Activated CD4-positive, CD25-positive, alpha-beta regulatory T cell treated with anti-CD3 and anti-CD28 coated beads, Interleukin-2, amount 50 U/mL, for 24 hours (primary cell): ENCODE results near the gene ZDHHC16.

Experiments used
- ATAC-seq, 2 donors: fragments of 150-1000 bp; cut with Tn5 transposase; one replicate each; pipeline ENCODE4 v1.10.0; 2021; ENCODE audit warnings: mild to moderate bottlenecking in 1 of 2, moderate library complexity in 1 of 2

The ZDHHC16 gene

GRCh38 chr10:97481071-97481470, 35.1 kb downstream of the ZDHHC16 start:
- no peak for ATAC-seq

GRCh38 chr10:97482381-97482780, 36.4 kb downstream of the ZDHHC16 start:
- ATAC-seq, result no peak

GRCh38 chr10:97483506-97483905, 37.5 kb downstream of the ZDHHC16 start:
- no peak for ATAC-seq

- no peak for ATAC-seq
Observed at GRCh38 chr10:97483921-97484320, 37.9 kb downstream of the ZDHHC16 start.

- no peak for ATAC-seq
Observed at GRCh38 chr10:97485647-97486281, 39.8 kb downstream of the ZDHHC16 start.

- no peak for ATAC-seq
Observed at GRCh38 chr10:97490592-97490991, 44.6 kb downstream of the ZDHHC16 start.

- no peak for ATAC-seq
Observed at GRCh38 chr10:97494151-97494550, 48.2 kb downstream of the ZDHHC16 start.

GRCh38 chr10:97494863-97495506, 49.0 kb downstream of the ZDHHC16 start:
- no peak for ATAC-seq

- peak; percentile 29 to 32 for ATAC-seq
Observed at GRCh38 chr10:97497572-97498075, 51.6 kb downstream of the ZDHHC16 start.

GRCh38 chr10:97498076-97498840, 52.3 kb downstream of the ZDHHC16 start, which contains the start of gene MMS19:
Gene MMS19 (minus strand): TSS chr10:97498422. CDS start chr10:97498384, 38 bp downstream.
- ATAC-seq, result peak; percentile 91 to 92

- no peak for ATAC-seq
Observed at GRCh38 chr10:97498841-97499560, 53.0 kb downstream of the ZDHHC16 start, which contains the start of gene UBTD1. Gene UBTD1 (plus strand): TSS chr10:97498924. CDS start chr10:97499204, 280 bp downstream.

- ATAC-seq, result no peak
Observed at GRCh38 chr10:97499561-97500296, 53.8 kb downstream of the ZDHHC16 start.

- ATAC-seq, result no peak
Observed at GRCh38 chr10:97500297-97500575, 54.3 kb downstream of the ZDHHC16 start.

- ATAC-seq, result no peak
Observed at GRCh38 chr10:97502916-97503315, 56.9 kb downstream of the ZDHHC16 start.

GRCh38 chr10:97503406-97503805, 57.4 kb downstream of the ZDHHC16 start:
- no peak for ATAC-seq

- no peak for ATAC-seq
Observed at GRCh38 chr10:97505152-97505551, 59.2 kb downstream of the ZDHHC16 start.

GRCh38 chr10:97506199-97506991, 60.4 kb downstream of the ZDHHC16 start:
- peak in 1 of 2 donors; percentile 30 for ATAC-seq
